Heart left ventricle (tissue), 13 donors: ENCODE measurements around the gene C5.

ENCODE experiments used
- POLR2A ChIP-seq, 2 donors: fragments of 450-650 bp; IDR thresholded peaks; one replicate each; pipeline ENCODE4 v1.6.1; 2017; ENCODE audit warnings: antibody characterized with exemption in 2 of 2, mild to moderate bottlenecking in 2 of 2, moderate library complexity in 2 of 2
- TF ChIP-seq, protein P1 (sequence below), 12 donors: fragments of 200-600 bp; sonication (generic) in 4 of 12; IDR thresholded peaks; one replicate each; pipeline versions ENCODE4 v1.5.0 to v1.8.0; 2018 to 2022; ENCODE audit warnings: antibody characterized with exemption in 12 of 12, mild to moderate bottlenecking in 5 of 12
- donor health status: ischemic (EF 13 %, LVEDD 7.1; RV severe dilation, severe dysfunction).
- donor health status: DM: no; HTN: yes; CAD: no.
- donor health status: DM: no; HTN: no; CAD: no.
- donor health status: ischemic (EF 25% LVEDD 6.9; RV normal size, moderate dysfunction).
- donor health status: ischemic (EF 25% LVEDD 5.7; RV mildly dilated, moderate dysfunction).
- donor health status: ischemic (EF 35%, LVEDD 5.7; RV mildly dilated, moderate dysfunction).
- donor health status: nonischemic (EF 11% LVEDD 7.7; RV severe dilation, severe dysfunction).
- donor health status: DM: yes; HTN: yes; CAD: no.
- donor health status: PGD.
- donor health status: ischemic (EF 29% LVEDD 5.4; RV normal size, mild dysfunction).
- donor health status: nonischemic (EF 23%, LVEDD 6.1; RV moderate dilation, normal function).

DNA sequence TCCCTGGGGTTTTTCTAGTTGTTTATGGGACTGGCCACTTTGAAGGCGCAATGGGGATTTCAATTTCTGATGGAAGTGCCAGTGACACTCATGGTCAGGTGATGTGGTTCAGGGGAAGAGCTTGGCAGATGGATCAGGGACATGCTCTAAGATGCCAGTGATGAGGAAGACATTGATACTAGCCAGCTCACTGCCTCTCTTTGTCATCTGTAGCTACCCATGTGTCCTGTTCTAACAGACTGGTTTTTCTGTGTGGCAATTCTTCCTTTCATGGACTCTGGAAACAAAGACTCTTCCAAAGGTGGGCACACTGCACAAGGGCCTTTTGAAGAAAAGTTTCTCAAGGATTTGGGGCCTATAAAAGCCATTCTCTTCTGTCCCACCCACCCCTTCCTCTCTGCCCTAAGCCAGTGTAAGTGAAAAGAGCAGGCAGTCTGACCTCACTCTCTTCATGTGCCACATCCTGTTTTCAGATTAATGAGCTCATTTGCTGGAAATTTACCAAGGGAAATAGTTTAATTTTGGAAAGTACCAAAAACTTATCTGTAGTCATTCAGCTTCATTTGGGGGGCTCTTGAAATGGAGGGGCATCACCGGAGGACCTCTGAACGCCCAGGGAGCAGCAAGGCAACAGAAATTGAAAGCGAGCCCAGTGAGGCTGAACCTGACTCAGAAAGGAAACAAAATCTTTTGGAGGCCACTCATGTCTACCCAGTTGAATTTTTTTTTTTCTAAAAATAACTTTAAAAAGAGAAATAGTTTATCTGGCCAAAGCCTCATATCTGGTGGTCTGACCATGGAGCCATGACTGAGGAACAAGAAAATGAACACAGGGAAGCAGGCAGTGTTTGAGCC lies 118.6 kb downstream of the C5 start:
- TF ChIP-seq, protein P1, sequence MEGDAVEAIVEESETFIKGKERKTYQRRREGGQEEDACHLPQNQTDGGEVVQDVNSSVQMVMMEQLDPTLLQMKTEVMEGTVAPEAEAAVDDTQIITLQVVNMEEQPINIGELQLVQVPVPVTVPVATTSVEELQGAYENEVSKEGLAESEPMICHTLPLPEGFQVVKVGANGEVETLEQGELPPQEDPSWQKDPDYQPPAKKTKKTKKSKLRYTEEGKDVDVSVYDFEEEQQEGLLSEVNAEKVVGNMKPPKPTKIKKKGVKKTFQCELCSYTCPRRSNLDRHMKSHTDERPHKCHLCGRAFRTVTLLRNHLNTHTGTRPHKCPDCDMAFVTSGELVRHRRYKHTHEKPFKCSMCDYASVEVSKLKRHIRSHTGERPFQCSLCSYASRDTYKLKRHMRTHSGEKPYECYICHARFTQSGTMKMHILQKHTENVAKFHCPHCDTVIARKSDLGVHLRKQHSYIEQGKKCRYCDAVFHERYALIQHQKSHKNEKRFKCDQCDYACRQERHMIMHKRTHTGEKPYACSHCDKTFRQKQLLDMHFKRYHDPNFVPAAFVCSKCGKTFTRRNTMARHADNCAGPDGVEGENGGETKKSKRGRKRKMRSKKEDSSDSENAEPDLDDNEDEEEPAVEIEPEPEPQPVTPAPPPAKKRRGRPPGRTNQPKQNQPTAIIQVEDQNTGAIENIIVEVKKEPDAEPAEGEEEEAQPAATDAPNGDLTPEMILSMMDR (IDR thresholded peaks at IDR 0.05) = no peak
- TF ChIP-seq POLR2A (IDR thresholded peaks at IDR 0.05) = no peak
